GM18502 (cell line): ENCODE data around the gene PI4K2A.
"Not testable (repeated sequence)": the region's sequence is repeated elsewhere in the genome, so short reads cannot be mapped to it uniquely, and the experiment has no call there.

Experiments used
- ATAC-seq: cut with Tn5 transposase; IDR thresholded peaks from one replicate; pipeline ENCODE4 v1.9.1; 2021; ENCODE audit warnings: mild to moderate bottlenecking; ENCODE audit not compliant: unreplicated experiment, poor library complexity

PI4K2A gene

GRCh38 chr10:97629289-97629688 lies 11.2 kb upstream of the PI4K2A start:
- ATAC-seq: no peak

- ATAC-seq: no peak
These were observed 9.4 kb upstream of the PI4K2A start for GRCh38 chr10:97631098-97631497.

- ATAC-seq: peak; percentile 98
These were observed 7.3 kb upstream of the PI4K2A start, which contains the start of gene MORN4 for GRCh38 chr10:97632949-97633884. MORN4 (minus strand) TSS chr10:97633500; CDS start chr10:97619653, 13,847 bp downstream.

- no peak for ATAC-seq
These were observed 6.5 kb upstream of the PI4K2A start for GRCh38 chr10:97633921-97634320.

GRCh38 chr10:97635577-97635976 lies 4.9 kb upstream of the PI4K2A start:
- ATAC-seq: no peak

- not testable (repeated sequence) for ATAC-seq
These were observed 1.4 kb upstream of the PI4K2A start for GRCh38 chr10:97639090-97639489.

GRCh38 chr10:97640868-97641811 lies 669 bp downstream of the PI4K2A start:
- peak; percentile 4 for ATAC-seq

GRCh38 chr10:97642471-97643159 lies 2.1 kb downstream of the PI4K2A start:
- not testable (repeated sequence) for ATAC-seq

- ATAC-seq: no peak
These were observed 3.0 kb downstream of the PI4K2A start for GRCh38 chr10:97643441-97643985.

- no peak for ATAC-seq
These were observed 4.5 kb downstream of the PI4K2A start for GRCh38 chr10:97644936-97645335.

- ATAC-seq: no peak
These were observed 7.1 kb downstream of the PI4K2A start for GRCh38 chr10:97647556-97647955.

GRCh38 chr10:97648562-97649404 lies 8.3 kb downstream of the PI4K2A start:
- peak; percentile 94 for ATAC-seq

GRCh38 chr10:97649405-97649750 lies 8.9 kb downstream of the PI4K2A start:
- peak; percentile 8 for ATAC-seq

GRCh38 chr10:97650726-97651125 lies 10.3 kb downstream of the PI4K2A start:
- ATAC-seq: no peak

GRCh38 chr10:97651773-97652172 lies 11.3 kb downstream of the PI4K2A start:
- no peak for ATAC-seq

- no peak for ATAC-seq
These were observed 16.3 kb downstream of the PI4K2A start for GRCh38 chr10:97656777-97657176.

- ATAC-seq: no peak
These were observed 19.1 kb downstream of the PI4K2A start for GRCh38 chr10:97659589-97659988.

- ATAC-seq: no peak
These were observed 23.9 kb downstream of the PI4K2A start for GRCh38 chr10:97664282-97664850.

GRCh38 chr10:97666992-97667391 lies 26.5 kb downstream of the PI4K2A start:
- no peak for ATAC-seq
